ENCODE measurements around the gene FBXO17.

FBXO17 gene

GRCh38 chr19:38975214-38975860 lies at the start of gene FBXO17:
FBXO17 (minus strand) TSS chr19:38975742; CDS start chr19:38950319, 25,423 bp downstream.
- no peak within 1 kb of the TSS for H3K4me3 ChIP-seq (ENCODE audit: low read depth, low read length)
- DNase-seq (ENCODE audit: low read depth), result no peak
- TF ChIP-seq CTCF (IDR thresholded peaks at IDR 0.05; ENCODE audit: insufficient read depth, low read depth, low read length, missing control alignments), result no peak

- no peak for TF ChIP-seq CTCF (IDR thresholded peaks at IDR 0.05; ENCODE audit: insufficient read depth, low read depth, low read length, missing control alignments)
- no peak overlapping the region for H3K4me3 ChIP-seq (ENCODE audit: low read depth, low read length)
- peak; percentile 37 for DNase-seq (ENCODE audit: low read depth)
Measured at GRCh38 chr19:39024875-39025641, 49.5 kb upstream of the FBXO17 start.

- H3K4me3 ChIP-seq (ENCODE audit: low read depth, low read length), result no peak overlapping the region
- TF ChIP-seq CTCF (IDR thresholded peaks at IDR 0.05; ENCODE audit: insufficient read depth, low read depth, low read length, missing control alignments), result no peak
- DNase-seq (ENCODE audit: low read depth), result peak; percentile 78
Measured at GRCh38 chr19:39021063-39021462, 45.5 kb upstream of the FBXO17 start.

- DNase-seq (ENCODE audit: low read depth), result no peak
- no peak overlapping the region for H3K4me3 ChIP-seq (ENCODE audit: low read depth, low read length)
- no peak for TF ChIP-seq CTCF (IDR thresholded peaks at IDR 0.05; ENCODE audit: insufficient read depth, low read depth, low read length, missing control alignments)
Measured at GRCh38 chr19:39017646-39018045, 42.1 kb upstream of the FBXO17 start.

GRCh38 chr19:39017026-39017425 lies 41.5 kb upstream of the FBXO17 start:
- no peak overlapping the region for H3K4me3 ChIP-seq (ENCODE audit: low read depth, low read length)
- no peak for TF ChIP-seq CTCF (IDR thresholded peaks at IDR 0.05; ENCODE audit: insufficient read depth, low read depth, low read length, missing control alignments)
- DNase-seq (ENCODE audit: low read depth), result no peak

- DNase-seq (ENCODE audit: low read depth), result peak; percentile 66
- no peak overlapping the region for H3K4me3 ChIP-seq (ENCODE audit: low read depth, low read length)
- TF ChIP-seq CTCF (IDR thresholded peaks at IDR 0.05; ENCODE audit: insufficient read depth, low read depth, low read length, missing control alignments), result no peak
Measured at GRCh38 chr19:39014037-39014436, 38.5 kb upstream of the FBXO17 start.
